Measurements from ENCODE around the gene ERP44. TPM values are rescaled to one million over a fixed set of nuclear protein-coding genes. Genes with fewer than 3 reads are reported as not detected.

Gene ERP44
- total and polyA plus RNA-seq, 2 experiments from 2014 or later, result 40.6 to 52.1 TPM

- Histone ChIP-seq H3K27me3 (no peaks in the 10 kb centered on the region), H3K9me3 (ENCODE audit: low read depth) (no peaks in the 10 kb centered on the region), H3K36me3 (replicated peaks; ENCODE audit: insufficient read depth, low read depth) (no peaks in the 10 kb centered on the region), H3K79me2 (no peaks in the 10 kb centered on the region), H2AFZ (no peak overlapping the region), H3K4me1 (ENCODE audit: insufficient read depth) (no peaks in the 10 kb centered on the region), H3K4me2 (no peak overlapping the region), H4K20me1 (ENCODE audit: insufficient read depth, poor library complexity, severe bottlenecking) (no peaks in the 10 kb centered on the region), H3K4me3 (no peak overlapping the region), H3K9me2 (replicated peaks; ENCODE audit: insufficient read depth) (no peaks in the 10 kb centered on the region), H3K27ac (no peak overlapping the region)
- TF ChIP-seq EZH2 (IDR thresholded peaks at IDR 0.05; ENCODE audit: borderline replicate concordance), result no peak
- TF ChIP-seq EZH2phosphoT487 (IDR thresholded peaks at IDR 0.05; ENCODE audit: low read depth, severe bottlenecking, unreplicated experiment), result no peak
- TF ChIP-seq, protein P1, sequence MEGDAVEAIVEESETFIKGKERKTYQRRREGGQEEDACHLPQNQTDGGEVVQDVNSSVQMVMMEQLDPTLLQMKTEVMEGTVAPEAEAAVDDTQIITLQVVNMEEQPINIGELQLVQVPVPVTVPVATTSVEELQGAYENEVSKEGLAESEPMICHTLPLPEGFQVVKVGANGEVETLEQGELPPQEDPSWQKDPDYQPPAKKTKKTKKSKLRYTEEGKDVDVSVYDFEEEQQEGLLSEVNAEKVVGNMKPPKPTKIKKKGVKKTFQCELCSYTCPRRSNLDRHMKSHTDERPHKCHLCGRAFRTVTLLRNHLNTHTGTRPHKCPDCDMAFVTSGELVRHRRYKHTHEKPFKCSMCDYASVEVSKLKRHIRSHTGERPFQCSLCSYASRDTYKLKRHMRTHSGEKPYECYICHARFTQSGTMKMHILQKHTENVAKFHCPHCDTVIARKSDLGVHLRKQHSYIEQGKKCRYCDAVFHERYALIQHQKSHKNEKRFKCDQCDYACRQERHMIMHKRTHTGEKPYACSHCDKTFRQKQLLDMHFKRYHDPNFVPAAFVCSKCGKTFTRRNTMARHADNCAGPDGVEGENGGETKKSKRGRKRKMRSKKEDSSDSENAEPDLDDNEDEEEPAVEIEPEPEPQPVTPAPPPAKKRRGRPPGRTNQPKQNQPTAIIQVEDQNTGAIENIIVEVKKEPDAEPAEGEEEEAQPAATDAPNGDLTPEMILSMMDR (IDR thresholded peaks at IDR 0.05; ENCODE audit: poor library complexity), result no peak
- DNase-seq (ENCODE audit: low spot score), result no peak
Observed at GRCh38 chr9:99986642-99987041, 112.2 kb downstream of the ERP44 start.

DNA sequence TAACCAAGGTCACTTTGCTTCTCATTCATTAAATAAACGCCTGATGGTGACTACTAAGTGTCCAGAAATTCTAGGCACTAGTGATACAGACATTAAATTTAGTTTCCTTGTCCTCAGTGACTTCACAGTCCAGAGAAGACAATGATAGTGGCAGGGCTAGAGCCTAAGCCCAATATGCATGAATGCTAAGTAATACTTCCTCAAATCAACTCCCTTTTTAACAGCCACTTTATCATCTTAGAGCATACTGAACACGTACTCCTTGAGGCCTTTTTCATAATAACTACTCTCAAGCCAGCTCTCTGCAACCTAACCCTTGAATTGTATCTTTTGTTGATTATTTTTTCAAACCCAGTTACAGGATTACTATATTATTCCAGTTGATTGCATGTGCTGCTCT, 118.2 kb downstream of the ERP44 start:
- H3K9me2 ChIP-seq (replicated peaks; ENCODE audit: insufficient read depth), result no peaks in the 10 kb centered on the region
- no peaks in the 10 kb centered on the region for H3K4me1 ChIP-seq (ENCODE audit: insufficient read depth)
- no peak for DNase-seq (ENCODE audit: low spot score)
- WGBS (ENCODE audit: low lambda C conversion rate, missing lambda C conversion rate), result 92% methylated on average over 2 of the region's 2 CpGs
- H4K20me1 ChIP-seq (ENCODE audit: insufficient read depth, poor library complexity, severe bottlenecking), result no peaks in the 10 kb centered on the region
- no peak overlapping the region for H3K27ac ChIP-seq
- H3K4me2 ChIP-seq, result no peak overlapping the region
- no peak overlapping the region for H3K4me3 ChIP-seq
- no peaks in the 10 kb centered on the region for H3K27me3 ChIP-seq
- TF ChIP-seq EZH2 (IDR thresholded peaks at IDR 0.05; ENCODE audit: borderline replicate concordance) (no peak), EZH2phosphoT487 (IDR thresholded peaks at IDR 0.05; ENCODE audit: low read depth, severe bottlenecking, unreplicated experiment) (no peak)
- TF ChIP-seq, protein P1 (IDR thresholded peaks at IDR 0.05; ENCODE audit: poor library complexity), result no peak
- H3K79me2 ChIP-seq, result no peaks in the 10 kb centered on the region
- no peaks in the 10 kb centered on the region for H3K36me3 ChIP-seq (replicated peaks; ENCODE audit: insufficient read depth, low read depth)
- no peaks in the 10 kb centered on the region for H3K9me3 ChIP-seq (ENCODE audit: low read depth)
- no peak overlapping the region for H2AFZ ChIP-seq

GRCh38 chr9:99978221-99978620, 120.6 kb downstream of the ERP44 start:
- TF ChIP-seq EZH2 (IDR thresholded peaks at IDR 0.05; ENCODE audit: borderline replicate concordance) (no peak), EZH2phosphoT487 (IDR thresholded peaks at IDR 0.05; ENCODE audit: low read depth, severe bottlenecking, unreplicated experiment) (no peak)
- TF ChIP-seq, protein P1 (IDR thresholded peaks at IDR 0.05; ENCODE audit: poor library complexity), result no peak
- H3K9me3 ChIP-seq (ENCODE audit: low read depth), result no peaks in the 10 kb centered on the region

More at GRCh38 chr9:99978221-99978620, 120.6 kb downstream of the ERP44 start:
- no peak overlapping the region for H3K27ac ChIP-seq
- no peak for DNase-seq (ENCODE audit: low spot score)
- no peaks in the 10 kb centered on the region for H3K4me1 ChIP-seq (ENCODE audit: insufficient read depth)
- no peak overlapping the region for H3K4me3 ChIP-seq
- no peaks in the 10 kb centered on the region for H3K36me3 ChIP-seq (replicated peaks; ENCODE audit: insufficient read depth, low read depth)
- no peaks in the 10 kb centered on the region for H3K9me2 ChIP-seq (replicated peaks; ENCODE audit: insufficient read depth)
- H3K79me2 ChIP-seq, result no peaks in the 10 kb centered on the region
- H3K4me2 ChIP-seq, result no peak overlapping the region
- H2AFZ ChIP-seq, result no peak overlapping the region
- H4K20me1 ChIP-seq (ENCODE audit: insufficient read depth, poor library complexity, severe bottlenecking), result no peaks in the 10 kb centered on the region
- WGBS (ENCODE audit: low lambda C conversion rate, missing lambda C conversion rate), result 88% methylated on average over 1 of the region's 1 CpG
- no peaks in the 10 kb centered on the region for H3K27me3 ChIP-seq

All from hepatocyte (in vitro differentiated cells).